K562 (cell line): ENCODE measurements around the gene CHI3L1.

Experiments
- POLR2AphosphoS2 ChIP-seq: IDR thresholded peaks from 2 replicates; pipeline ENCODE4 v1.6.1; 2012; ENCODE audit warnings: low read length, improper control_type of control experiment
- TF ChIP-seq, protein P1 (sequence below): sonication (generic); formaldehyde crosslinking; IDR thresholded peaks from 2 replicates; pipeline ENCODE4 v1.5.0; 2020; ENCODE audit warnings: missing genetic modification reagents

DNA sequence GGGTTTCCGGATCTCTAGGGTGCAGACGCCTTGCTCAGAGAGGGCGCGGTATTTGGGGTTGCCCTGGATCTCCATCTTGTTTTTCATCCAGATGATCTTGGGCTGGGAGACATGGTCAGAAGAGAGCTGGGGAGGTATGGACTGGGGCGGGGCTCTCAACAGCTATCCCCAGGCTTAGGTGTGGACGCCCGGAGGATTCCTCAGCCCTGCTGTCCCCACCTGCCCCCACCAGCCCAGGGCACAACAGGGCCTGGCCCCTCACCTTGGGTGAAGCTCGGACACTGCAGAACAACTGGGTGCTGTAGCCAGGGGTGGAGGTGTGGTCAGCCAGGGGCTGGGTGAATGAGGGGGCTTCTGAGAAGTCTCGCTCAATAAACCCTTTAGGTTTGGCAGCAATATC is 17.5 kb downstream of the CHI3L1 start:
- no peak for TF ChIP-seq POLR2AphosphoS2
- TF ChIP-seq, protein P1, sequence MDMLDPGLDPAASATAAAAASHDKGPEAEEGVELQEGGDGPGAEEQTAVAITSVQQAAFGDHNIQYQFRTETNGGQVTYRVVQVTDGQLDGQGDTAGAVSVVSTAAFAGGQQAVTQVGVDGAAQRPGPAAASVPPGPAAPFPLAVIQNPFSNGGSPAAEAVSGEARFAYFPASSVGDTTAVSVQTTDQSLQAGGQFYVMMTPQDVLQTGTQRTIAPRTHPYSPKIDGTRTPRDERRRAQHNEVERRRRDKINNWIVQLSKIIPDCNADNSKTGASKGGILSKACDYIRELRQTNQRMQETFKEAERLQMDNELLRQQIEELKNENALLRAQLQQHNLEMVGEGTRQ (CRISPR knock-in tag), result no peak
